Measurements from ENCODE around the gene COL10A1. TPM values are rescaled to one million over a fixed set of nuclear protein-coding genes. Genes with fewer than 3 reads are reported as not detected.

The COL10A1 gene
- total RNA-seq, 2 donors from 2014 or later: not detected

Other genes with a start within 250 kb of the COL10A1 start
- gene FRK, start 65.2 kb downstream of the COL10A1 start, total RNA-seq: under 1 TPM in 1 of 2 donors, not detected in 1; 0.02 TPM
- gene NT5DC1, start 25.3 kb downstream of the COL10A1 start, total RNA-seq: 10 to 100 TPM; 28.4 to 33.9 TPM
- 10 to 100 TPM; 14.3 to 16.6 TPM for gene TSPYL4, start 127.9 kb upstream of the COL10A1 start, total RNA-seq
- gene TSPYL1, start 153.8 kb upstream of the COL10A1 start, total RNA-seq: 10 to 100 TPM; 40.4 to 50.9 TPM
- 10 to 100 TPM; 21.9 to 25.9 TPM for gene DSE, start 244.8 kb upstream of the COL10A1 start, total RNA-seq

All from natural killer cell treated with Interleukin-12 subunit alpha and Interleukin-12 subunit beta and Interleukin-15 and Interleukin-18, amount 100 ng/mL, for 72 hours (primary cell).